GM08714 (cell line): ENCODE results near the gene MICALL2.

Experiments
- H3K4me3 ChIP-seq: fragments of 200-500 bp; sonication (Bioruptor generic); 2 replicates; pipeline ENCODE4 v1.5.1; 2014; ENCODE audit warnings: mild to moderate bottlenecking, low read length, inconsistent platforms
- ZNF274 ChIP-seq: IDR thresholded peaks from 2 replicates; pipeline ENCODE4 v1.6.1; 2012; ENCODE audit warnings: mild to moderate bottlenecking, low read depth, low read length

MICALL2 gene

DNA sequence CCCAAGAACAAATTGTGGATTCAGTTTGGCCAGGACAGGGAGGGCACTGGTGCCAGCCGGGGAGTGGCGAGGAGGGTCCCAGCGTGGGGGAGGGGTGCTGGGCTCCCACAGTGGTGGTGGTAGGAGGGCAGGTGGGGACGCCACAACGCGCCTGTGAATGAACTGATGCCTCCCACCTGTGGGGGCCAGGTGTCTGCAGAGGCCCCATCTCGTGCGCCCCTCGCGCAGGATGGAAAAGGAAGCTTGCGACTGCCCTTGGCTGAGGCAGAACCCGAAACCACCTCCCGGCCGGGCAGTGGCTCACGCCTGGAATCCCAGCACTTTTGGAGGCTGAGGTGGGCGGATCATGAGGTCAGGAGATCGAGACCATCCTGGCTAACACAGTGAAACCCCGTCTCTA is 72.0 kb downstream of the MICALL2 start:
- no peak overlapping the region for H3K4me3 ChIP-seq
- no peak for TF ChIP-seq ZNF274

DNA sequence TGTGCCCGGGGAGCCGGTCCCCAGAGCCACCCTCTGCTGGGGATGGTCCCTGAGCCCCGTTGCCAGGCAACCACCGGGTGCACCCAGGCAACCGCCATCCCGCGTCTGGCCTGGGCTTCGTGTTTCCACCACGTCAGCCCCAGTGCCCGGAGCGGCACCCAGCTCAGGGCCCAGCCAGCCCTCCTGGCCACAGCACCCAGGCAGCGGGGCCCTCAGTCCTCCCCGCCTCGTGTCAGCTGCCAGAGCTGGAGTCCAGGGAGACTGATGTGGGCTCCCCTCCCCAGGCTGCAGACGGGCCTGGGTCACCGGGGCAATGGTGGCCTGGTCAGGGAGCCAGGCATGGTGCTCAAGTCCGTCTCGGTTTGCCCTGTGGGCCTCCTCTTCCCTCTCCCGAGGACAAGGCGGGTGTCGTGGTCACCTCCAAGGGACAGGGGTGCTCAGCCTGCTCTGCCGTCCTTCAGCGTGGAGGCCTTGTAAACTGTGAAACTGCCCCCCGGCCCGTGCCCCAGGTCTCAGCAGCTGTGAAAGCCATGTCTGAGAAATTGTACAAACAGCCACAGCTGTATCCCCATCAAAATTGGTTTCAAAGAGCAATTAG is 72.5 kb downstream of the MICALL2 start:
- H3K4me3 ChIP-seq: no peak overlapping the region
- TF ChIP-seq ZNF274: no peak

DNA sequence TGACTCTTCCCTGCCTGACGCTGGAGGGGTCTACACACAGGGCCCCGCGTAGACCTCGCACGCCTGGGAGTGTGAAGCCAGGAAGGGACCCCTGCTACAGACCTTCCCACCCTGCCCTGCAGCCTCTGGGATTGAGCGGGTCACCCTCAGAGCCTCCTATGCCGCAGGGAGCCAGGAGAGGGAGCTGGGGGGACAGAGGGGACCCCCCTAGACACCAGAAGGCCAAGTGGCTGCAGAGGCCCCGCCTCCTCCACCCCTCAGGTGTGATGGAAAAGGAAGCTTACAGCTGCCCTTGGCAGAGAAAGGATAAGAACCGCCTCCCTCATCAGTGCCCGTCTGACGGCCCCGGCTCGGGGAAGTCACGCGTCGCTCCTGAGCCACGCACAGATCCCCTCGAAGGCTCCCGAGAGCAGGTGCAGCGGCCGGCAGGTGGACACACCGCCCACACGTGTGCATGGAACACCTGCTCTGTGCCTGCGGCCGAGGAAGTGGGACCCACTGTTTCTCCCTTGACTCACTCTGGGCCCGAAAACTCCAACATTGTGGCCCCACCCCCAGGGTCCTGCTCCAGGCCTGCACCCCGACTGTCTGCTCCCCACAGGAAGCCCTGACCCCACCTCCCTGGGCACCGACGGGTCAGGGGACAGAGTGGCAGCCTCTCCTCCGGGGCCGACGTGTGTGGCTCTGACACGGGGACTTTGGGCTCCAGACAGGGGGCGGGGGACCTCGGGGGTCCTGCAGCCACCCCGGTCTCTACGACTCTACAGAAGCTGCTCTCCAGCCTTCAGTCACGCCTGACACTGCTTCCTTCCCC is 73.3 kb downstream of the MICALL2 start:
- no peak overlapping the region for H3K4me3 ChIP-seq
- no peak for TF ChIP-seq ZNF274

- TF ChIP-seq ZNF274: no peak
- H3K4me3 ChIP-seq: no peak overlapping the region
These were observed 74.0 kb downstream of the MICALL2 start for GRCh38 chr7:1385086-1385808.
